GM12875 (cell line): Measurements from ENCODE around the gene MEF2D.

Experiments used
- H3K4me3 ChIP-seq: one replicate; pipeline ENCODE4 v1.5.1; 2011; ENCODE audit warnings: low read depth, low read length, control low read depth
- CTCF ChIP-seq: IDR thresholded peaks from 2 replicates; pipeline ENCODE4 v1.5.1; 2011; ENCODE audit warnings: low read depth, mild to moderate bottlenecking, control low read depth, inconsistent platforms, low read length, moderate library complexity, borderline replicate concordance; ENCODE audit not compliant: insufficient read depth

The MEF2D gene

GRCh38 chr1:156424806-156425432 lies 75.7 kb downstream of the MEF2D start:
- H3K4me3 ChIP-seq = no peak overlapping the region
- TF ChIP-seq CTCF = no peak

GRCh38 chr1:156423422-156424352 lies 76.9 kb downstream of the MEF2D start:
- TF ChIP-seq CTCF = no peak
- H3K4me3 ChIP-seq = no peak overlapping the region

- TF ChIP-seq CTCF = no peak
- H3K4me3 ChIP-seq = no peak overlapping the region
Measured at GRCh38 chr1:156422602-156423091, 77.9 kb downstream of the MEF2D start.

- peak overlapping the region; percentile 89 for H3K4me3 ChIP-seq
- no peak for TF ChIP-seq CTCF
Measured at GRCh38 chr1:156421939-156422601, 78.5 kb downstream of the MEF2D start.

GRCh38 chr1:156421062-156421938 lies 79.3 kb downstream of the MEF2D start:
- H3K4me3 ChIP-seq = peak overlapping the region; percentile 89
- no peak for TF ChIP-seq CTCF
